Skeletal muscle tissue (tissue), 4 donors: ENCODE data around the gene OGDH. TPM values are rescaled to one million over a fixed set of nuclear protein-coding genes. Genes with fewer than 3 reads are reported as not detected.

ENCODE experiments used
- H3K27ac ChIP-seq: one replicate; pipeline ENCODE4 v1.7.0; 2013; ENCODE audit warnings: mild to moderate bottlenecking, low read depth, low read length, inconsistent platforms
- H3K27me3 ChIP-seq, 3 donors: one replicate each; pipeline ENCODE4 v1.7.0; 2013; ENCODE audit warnings: low read length in 3 of 3; ENCODE audit not compliant: control insufficient read depth in 3 of 3, insufficient read depth in 3 of 3
- H3K36me3 ChIP-seq, 3 donors: one replicate each; pipeline ENCODE4 v1.7.0; 2013; ENCODE audit warnings: low read length in 3 of 3; ENCODE audit not compliant: control insufficient read depth in 3 of 3, insufficient read depth in 3 of 3
- H3K4me1 ChIP-seq, 3 donors: one replicate each; pipeline ENCODE4 v1.7.0; 2013; ENCODE audit warnings: low read length in 3 of 3, mild to moderate bottlenecking in 3 of 3; ENCODE audit not compliant: control insufficient read depth in 3 of 3, insufficient read depth in 3 of 3
- H3K4me3 ChIP-seq, 3 donors: one replicate each; pipeline ENCODE4 v1.7.0; 2013; ENCODE audit warnings: low read length in 3 of 3
- H3K9ac ChIP-seq, 3 donors: one replicate each; pipeline ENCODE4 v1.7.0; 2013; ENCODE audit warnings: low read length in 3 of 3, mild to moderate bottlenecking in 3 of 3, moderate library complexity in 2 of 3, low read depth in 1 of 3
- H3K9me3 ChIP-seq, 3 donors: one replicate each; pipeline ENCODE4 v1.7.0; 2013; ENCODE audit warnings: low read length in 3 of 3; ENCODE audit not compliant: control insufficient read depth in 3 of 3
- total RNA-seq: library from RNA; depleted of rRNA; stranded (reverse); fragments of >200 nt; gene quantifications from one replicate; pipeline ENCODE4 v1.2.3, GENCODE V29; 2014
- donor health status: Osteomylitis.

Gene OGDH
- total RNA-seq, 1 donor from 2014 or later = 70.5 TPM

DNA sequence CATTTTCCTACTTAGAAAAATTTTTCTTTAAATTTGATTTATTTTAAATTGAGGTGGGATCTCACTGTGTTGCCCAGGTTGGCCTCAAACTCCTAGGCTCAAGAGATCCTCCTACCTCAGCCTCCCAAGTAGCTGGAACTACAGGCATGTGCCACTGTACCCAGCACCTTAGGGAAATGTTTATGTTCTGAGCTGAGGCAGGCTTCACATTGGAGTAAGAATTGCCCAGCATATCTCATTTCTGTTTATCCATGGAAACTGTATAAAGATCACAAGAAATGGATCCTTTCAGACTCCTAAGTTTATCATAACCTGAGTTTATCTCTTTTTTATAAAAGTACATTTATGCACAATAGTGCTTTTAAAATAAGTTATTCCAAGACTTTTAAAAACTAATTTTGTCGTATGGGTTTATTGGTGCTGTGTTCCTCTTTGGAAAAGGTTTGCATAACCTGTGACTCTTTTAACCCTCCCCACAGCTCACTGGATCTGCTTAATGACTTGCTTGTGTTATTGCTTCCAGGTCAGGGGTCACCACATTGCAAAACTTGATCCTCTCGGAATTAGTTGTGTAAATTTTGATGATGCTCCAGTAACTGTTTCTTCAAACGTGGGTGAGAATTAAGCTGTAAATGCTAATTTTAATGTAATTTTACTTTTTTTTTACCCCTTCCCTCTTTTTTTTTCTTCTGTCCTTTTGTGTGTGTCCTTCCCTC lies 40.7 kb downstream of the OGDH start:
- peaks cover 28 to 44% (median 37%) of the 10 kb centered on the region in 3 donors for H3K36me3 ChIP-seq
- no peaks in the 10 kb centered on the region for H3K9me3 ChIP-seq
- no peaks in the 10 kb centered on the region for H3K27me3 ChIP-seq
- no peak overlapping the region for H3K4me3 ChIP-seq
- H3K27ac ChIP-seq = peak overlapping the region; percentile 33
- H3K4me1 ChIP-seq = peaks cover 37 to 49% (median 49%) of the 10 kb centered on the region in 3 donors
- peak overlapping the region in 1 of 3 donors; percentile 26 for H3K9ac ChIP-seq

DNA sequence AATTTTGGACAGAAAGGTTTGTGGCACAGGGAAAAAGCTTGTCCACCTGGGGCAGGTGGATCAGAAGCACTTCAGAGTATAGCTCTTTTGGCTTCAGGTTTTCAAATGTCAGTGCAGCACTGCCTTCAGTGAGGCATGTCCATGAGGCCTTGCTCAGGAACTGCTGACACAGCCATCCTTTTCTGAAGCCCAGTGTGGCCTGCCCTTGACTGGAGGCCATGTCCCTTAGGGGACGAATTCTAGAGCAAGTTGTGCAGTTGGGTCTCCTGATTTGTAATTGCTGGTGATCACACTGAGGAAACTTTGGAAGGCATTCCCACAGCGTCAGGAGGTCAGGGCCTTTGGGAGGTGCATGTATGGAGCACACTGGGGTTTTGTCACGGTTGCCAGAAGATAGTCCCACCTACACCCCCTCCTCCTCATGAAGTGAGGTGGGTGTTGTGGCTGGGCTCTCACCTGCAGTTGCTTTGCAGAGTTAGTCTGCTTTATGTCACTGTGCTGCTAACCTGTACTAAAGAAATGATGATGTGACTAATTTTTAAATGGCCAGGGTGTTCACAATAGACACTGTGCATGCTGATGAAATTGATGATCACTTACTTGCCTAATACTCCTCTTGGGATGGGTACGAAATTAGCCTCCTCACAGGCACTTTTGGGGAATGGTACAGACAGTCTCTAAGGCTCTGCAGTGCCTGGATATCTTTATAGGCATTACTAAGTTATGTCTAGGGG lies 41.7 kb downstream of the OGDH start:
- H3K27me3 ChIP-seq = no peaks in the 10 kb centered on the region
- no peak overlapping the region for H3K27ac ChIP-seq
- no peak overlapping the region for H3K4me3 ChIP-seq
- peaks cover 37 to 52% (median 49%) of the 10 kb centered on the region in 3 donors for H3K4me1 ChIP-seq
- H3K36me3 ChIP-seq = peaks cover 31 to 44% (median 38%) of the 10 kb centered on the region in 3 donors
- H3K9me3 ChIP-seq = no peaks in the 10 kb centered on the region
- H3K9ac ChIP-seq = peak overlapping the region in 1 of 3 donors; percentile 26

DNA sequence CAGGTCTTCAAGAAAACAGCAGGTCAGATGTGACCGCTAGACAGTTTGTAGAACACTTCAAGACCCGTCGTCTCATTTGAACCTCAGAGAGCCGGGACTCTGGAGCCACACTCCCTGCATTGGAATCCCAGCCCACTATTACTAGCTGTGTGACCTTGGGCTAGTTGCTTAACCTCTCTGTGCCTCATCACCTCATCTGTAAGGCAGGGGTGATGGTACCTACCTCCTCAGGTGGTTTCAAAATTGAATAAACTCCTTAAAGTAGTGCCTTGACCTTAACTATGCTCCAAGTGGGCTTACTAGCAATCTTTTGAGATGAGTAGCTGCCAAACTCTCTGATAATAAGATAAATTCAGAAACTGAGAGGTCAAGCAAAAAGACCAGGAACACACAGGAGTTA lies 43.8 kb downstream of the OGDH start:
- Histone ChIP-seq H3K9me3 (no peaks in the 10 kb centered on the region), H3K4me3 (no peak overlapping the region), H3K9ac (peak overlapping the region in 1 of 3 donors; percentile 60), H3K27me3 (no peaks in the 10 kb centered on the region), H3K27ac (peak overlapping the region; percentile 61), H3K4me1 (peaks cover 27 to 44% (median 42%) of the 10 kb centered on the region in 3 donors), H3K36me3 (peaks cover 28 to 46% (median 42%) of the 10 kb centered on the region in 3 donors)

DNA sequence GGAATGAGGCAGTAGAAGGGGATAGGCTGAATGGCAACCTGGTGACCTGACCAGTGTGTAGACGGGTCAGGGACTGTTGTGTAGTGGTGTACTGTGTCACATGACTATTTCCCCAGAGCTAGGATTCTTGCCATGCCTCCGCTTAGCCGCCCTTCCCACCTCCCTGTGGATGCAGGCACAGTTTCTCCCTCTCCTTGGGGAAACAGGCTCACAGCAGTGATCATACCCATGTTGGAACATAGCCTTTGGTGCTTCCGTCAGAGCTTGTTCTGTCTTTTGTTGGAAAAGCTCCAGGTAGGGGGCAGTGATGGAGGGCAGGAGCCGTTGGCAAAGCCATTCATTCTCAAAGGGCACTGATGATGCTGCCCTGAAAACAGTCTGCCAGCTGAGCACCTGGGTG lies 44.3 kb downstream of the OGDH start:
- no peaks in the 10 kb centered on the region for H3K27me3 ChIP-seq
- no peaks in the 10 kb centered on the region for H3K9me3 ChIP-seq
- H3K4me3 ChIP-seq = no peak overlapping the region
- peak overlapping the region; percentile 61 for H3K27ac ChIP-seq
- H3K9ac ChIP-seq = peak overlapping the region in 1 of 3 donors; percentile 60
- H3K36me3 ChIP-seq = peaks cover 27 to 43% (median 41%) of the 10 kb centered on the region in 3 donors
- peaks cover 23 to 40% (median 37%) of the 10 kb centered on the region in 3 donors for H3K4me1 ChIP-seq

DNA sequence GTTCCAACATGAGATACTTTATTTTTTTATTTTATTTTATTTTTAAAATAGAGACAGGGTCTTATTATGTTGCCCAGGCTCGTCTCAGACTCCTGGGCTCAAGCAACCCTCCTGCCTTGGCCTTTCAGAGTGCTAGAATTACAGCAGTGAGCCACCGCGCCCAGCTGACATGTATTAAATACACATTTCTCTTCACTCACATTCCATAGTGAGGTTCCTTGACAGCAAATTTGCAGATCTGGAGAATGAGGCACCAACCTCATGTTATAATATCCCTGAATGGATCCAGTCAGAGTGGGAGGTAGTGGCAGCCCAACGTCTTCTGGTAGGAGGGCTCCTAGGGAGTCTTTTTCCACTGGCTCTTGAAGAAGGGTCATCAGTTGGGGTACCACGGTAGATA lies 46.1 kb downstream of the OGDH start:
- peaks cover 28 to 55% (median 50%) of the 10 kb centered on the region in 3 donors for H3K36me3 ChIP-seq
- no peak overlapping the region for H3K9ac ChIP-seq
- no peak overlapping the region for H3K27ac ChIP-seq
- H3K4me3 ChIP-seq = no peak overlapping the region
- H3K9me3 ChIP-seq = no peaks in the 10 kb centered on the region
- H3K27me3 ChIP-seq = no peaks in the 10 kb centered on the region
- H3K4me1 ChIP-seq = peaks cover 10 to 29% (median 23%) of the 10 kb centered on the region in 3 donors

DNA sequence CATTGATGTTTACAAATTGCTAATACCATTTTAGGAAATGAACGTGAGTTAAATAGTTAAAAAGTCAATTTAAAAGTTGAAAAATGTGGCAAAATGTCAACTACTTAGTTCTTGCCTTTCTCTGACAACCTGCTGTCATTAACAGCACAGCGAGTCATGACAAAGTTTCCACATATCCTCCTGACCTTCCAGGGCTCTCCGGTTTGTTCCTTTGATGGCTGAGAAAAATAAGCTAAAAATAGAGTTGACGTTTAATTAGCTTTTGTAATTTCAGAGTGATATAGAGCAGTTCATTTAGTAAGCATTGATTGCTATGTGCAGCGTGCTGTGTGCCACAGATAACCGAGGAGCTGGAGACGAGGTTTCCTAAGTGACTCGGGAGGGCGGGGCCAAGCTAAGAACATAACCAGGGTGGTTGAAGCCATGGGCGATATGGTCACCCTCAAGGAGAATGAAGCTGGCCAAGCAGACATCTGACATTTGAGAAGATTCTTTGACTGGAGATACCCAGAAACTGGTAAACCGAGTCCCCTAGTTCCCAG lies 47.9 kb downstream of the OGDH start:
- Histone ChIP-seq H3K27me3 (no peaks in the 10 kb centered on the region), H3K9me3 (no peaks in the 10 kb centered on the region), H3K9ac (no peak overlapping the region), H3K4me3 (no peak overlapping the region), H3K4me1 (peaks cover 5 to 20% (median 14%) of the 10 kb centered on the region in 3 donors), H3K36me3 (peaks cover 17 to 53% (median 41%) of the 10 kb centered on the region in 3 donors), H3K27ac (peak overlapping the region; percentile 43)

DNA sequence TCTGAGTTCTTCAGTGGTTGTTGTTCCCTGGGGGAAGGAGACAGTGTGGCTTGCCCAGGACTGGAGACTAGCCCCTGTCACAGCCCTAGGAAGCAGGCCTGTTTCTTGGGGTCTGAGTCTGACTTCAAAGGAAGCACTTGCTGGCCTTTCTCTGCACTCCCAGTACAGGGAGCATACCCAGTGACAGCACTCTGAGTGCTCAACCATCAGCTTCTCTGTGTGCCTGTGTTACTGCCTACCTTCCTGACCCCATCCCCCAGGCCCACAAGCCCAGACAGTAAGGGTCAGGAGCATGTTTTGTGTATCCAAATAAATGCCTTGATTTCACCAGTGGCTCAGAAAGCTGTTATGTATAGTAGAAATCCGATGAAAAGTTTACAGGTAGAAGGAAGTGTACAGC lies 48.9 kb downstream of the OGDH start:
- H3K36me3 ChIP-seq = peaks cover 13 to 45% (median 32%) of the 10 kb centered on the region in 3 donors
- H3K4me1 ChIP-seq = peaks cover 3 to 17% (median 11%) of the 10 kb centered on the region in 3 donors
- no peak overlapping the region for H3K9ac ChIP-seq
- no peaks in the 10 kb centered on the region for H3K27me3 ChIP-seq
- H3K4me3 ChIP-seq = no peak overlapping the region
- H3K9me3 ChIP-seq = peaks cover 0 to under 1% (median 0%) of the 10 kb centered on the region in 3 donors
- H3K27ac ChIP-seq = no peak overlapping the region

DNA sequence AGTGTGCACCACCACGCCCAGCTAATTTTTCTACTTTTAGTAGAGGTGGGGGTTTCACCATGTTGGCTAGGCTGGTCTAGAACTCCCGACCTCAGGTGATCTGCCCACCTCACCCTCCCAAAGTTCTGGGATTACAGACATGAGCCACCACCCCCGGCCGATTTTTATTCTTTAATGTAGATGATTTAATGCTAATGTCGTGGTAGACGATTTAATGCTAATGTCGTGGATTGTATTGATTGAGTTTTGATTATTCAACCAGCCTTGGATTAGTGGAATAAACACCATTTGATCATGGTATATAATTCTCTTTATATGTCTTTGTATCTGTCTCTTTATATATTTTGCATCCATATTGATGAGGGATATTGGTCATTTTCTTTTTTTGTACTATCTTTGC lies 52.6 kb downstream of the OGDH start:
- H3K4me1 ChIP-seq = peaks cover 0 to 4% (median 3%) of the 10 kb centered on the region in 3 donors
- H3K27me3 ChIP-seq = no peaks in the 10 kb centered on the region
- H3K27ac ChIP-seq = no peak overlapping the region
- peaks cover 9 to 53% (median 35%) of the 10 kb centered on the region in 3 donors for H3K36me3 ChIP-seq
- H3K4me3 ChIP-seq = no peak overlapping the region
- no peak overlapping the region for H3K9ac ChIP-seq
- H3K9me3 ChIP-seq = peaks cover 0 to 7% (median 7%) of the 10 kb centered on the region in 3 donors

DNA sequence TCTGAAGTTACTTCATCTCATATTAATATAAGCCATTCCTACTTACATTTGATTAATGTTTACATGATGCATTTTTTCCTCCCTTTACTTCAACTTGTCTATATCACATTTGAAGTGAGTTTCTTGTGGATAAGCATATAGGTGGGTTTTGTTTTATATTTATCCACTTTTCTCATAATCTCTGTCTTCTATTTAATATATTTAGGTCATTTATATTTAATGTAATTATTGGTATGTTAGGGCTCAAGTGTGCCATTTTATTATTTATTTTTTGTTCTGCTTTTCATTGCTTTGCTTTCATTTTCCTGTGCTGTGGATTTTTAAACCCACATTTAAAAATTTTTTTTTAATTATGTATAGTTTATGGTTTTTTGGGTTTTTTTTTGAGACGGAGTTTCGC lies 54.8 kb downstream of the OGDH start:
- H3K4me1 ChIP-seq = peaks cover 3 to 13% (median 10%) of the 10 kb centered on the region in 3 donors
- no peaks in the 10 kb centered on the region for H3K27me3 ChIP-seq
- H3K9me3 ChIP-seq = peaks cover 0 to 7% (median 7%) of the 10 kb centered on the region in 3 donors
- no peak overlapping the region for H3K4me3 ChIP-seq
- no peak overlapping the region for H3K9ac ChIP-seq
- H3K27ac ChIP-seq = no peak overlapping the region
- H3K36me3 ChIP-seq = peaks cover 7 to 49% (median 25%) of the 10 kb centered on the region in 3 donors
